GM18870 (cell line): Measurements from ENCODE around the gene ZNF584.

ENCODE experiments used
- ATAC-seq: cut with Tn5 transposase; IDR thresholded peaks from one replicate; pipeline ENCODE4 v1.9.1; 2021; ENCODE audit warnings: moderate library complexity; ENCODE audit not compliant: unreplicated experiment

Gene ZNF584

DNA sequence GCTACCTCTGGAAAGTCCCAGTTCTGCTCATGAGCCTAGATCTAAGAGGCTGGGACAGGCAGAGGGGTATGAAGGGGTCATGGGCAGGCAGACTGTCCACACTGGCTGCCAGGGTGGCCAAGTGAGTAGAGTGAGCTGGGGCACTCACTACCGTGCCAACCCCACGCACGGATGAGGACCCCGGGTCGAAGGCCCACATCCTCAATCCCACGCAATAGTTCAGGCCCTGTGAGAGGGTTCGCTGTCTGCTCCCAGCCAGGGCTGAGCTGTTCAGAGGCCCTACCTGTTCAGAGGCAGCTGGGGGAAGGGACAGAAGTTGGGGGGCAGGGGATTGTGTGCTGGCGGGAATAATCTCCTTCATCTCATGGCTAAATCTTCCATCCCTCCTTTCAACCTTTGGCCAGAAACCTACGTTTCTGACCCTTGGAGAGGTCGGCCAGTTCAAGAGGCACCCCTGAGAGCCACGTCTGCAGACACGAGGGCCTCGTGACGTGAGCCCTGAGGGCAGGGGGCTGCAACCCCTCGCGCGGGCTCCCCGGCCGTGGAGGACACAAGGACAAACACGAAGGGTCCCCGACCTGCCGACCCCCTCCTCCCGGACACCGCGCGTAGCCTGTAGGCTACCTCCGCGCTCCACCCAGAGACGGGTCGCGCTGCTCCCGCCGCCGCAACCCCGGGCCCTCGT, 22.4 kb upstream of the ZNF584 start:
- ATAC-seq: no peak

DNA sequence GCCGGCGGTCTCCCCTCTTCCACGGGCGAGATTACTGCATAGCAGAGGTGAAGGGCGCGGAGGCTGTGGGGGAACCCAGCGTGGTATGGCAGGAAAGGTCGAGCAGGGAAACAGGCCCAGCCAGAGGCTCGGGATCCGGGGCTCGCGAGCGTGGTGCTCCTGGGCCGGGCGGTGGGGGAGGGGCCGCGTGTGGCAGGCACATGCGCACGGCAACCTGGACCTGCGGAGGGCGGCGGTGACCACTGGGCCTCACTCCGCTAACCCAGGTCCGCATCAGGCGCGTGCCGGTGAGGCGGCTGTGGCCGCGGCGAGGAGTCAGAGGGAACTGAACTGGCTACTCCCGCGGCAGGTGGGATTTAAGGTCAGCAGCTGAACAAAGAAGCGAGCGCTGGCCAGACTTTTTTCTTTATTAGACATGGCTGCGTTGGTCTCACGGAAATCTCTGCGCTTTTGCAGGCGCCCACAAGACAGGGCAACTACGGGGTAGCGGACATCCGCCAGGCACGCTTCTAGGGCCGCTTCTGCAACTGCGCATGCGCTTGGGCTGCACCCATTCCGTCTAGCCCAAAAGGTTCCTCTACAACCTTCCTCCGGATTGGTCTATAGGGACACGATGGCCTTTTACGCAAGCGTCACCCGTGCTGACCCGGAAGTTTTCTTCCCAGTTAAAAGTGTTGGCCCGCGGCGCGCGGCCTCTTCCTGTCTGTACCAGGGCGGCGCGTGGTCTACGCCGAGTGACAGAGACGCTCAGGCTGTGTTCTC, 21.7 kb upstream of the ZNF584 start, which contains the start of gene RPS5:
RPS5 (plus strand) TSS at position 694 of the 762 bp plus-strand sequence. CDS start 869 bp downstream, outside the sequence.
- peak; percentile 82 for ATAC-seq

DNA sequence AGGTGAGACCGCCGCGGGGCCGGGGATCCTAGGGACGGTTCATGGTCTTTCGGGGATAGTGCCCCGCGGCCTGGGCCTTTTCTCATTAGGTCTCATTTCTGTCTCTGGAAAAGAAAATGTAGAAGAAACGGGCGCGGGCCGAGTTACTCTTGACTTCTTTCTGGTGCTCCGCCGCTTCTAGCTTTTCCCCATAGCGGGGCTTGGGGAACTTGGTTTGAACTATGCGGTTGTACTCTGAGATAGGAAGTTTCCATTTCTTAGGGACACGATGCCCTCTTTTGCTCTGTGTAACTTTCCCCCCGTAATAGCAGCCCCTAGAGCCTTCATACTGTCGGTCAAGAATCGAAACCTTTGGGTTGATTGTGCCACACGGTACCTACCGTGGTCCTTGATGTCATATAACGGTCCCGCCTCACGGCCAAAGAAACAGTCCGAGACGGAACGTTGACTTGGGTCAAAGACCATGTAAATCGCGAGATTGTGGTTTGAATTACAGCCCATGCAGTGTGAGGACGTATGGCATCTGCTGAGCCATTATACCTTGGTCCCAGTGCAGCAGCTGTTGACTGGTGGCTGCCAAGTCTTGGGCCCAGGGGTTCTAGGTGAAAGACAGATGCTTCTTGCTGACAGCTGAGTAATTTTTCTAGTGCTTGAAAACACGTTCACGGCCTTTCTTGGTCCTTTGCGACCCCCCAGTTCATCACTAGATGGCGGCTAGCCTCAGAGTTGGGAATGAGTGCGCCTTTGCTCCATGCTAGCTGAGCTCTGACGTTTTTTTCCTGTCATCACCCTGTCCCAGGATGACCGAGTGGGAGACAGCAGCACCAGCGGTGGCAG, 20.9 kb upstream of the ZNF584 start:
- no peak for ATAC-seq

DNA sequence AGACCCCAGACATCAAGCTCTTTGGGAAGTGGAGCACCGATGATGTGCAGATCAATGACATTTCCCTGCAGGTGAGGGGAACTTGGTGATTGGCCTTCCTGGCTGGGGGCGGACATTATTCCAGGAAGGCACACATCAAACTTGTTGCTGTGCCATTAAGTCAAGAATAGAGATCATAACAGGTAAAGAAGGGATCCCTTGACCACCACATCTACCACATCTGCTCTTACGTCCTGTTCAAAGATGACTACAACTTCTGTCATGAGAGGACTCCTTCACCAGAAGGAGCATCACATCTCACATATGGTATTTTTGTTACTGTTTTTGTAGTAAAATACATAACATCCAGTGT, 20.3 kb upstream of the ZNF584 start:
- ATAC-seq: no peak

DNA sequence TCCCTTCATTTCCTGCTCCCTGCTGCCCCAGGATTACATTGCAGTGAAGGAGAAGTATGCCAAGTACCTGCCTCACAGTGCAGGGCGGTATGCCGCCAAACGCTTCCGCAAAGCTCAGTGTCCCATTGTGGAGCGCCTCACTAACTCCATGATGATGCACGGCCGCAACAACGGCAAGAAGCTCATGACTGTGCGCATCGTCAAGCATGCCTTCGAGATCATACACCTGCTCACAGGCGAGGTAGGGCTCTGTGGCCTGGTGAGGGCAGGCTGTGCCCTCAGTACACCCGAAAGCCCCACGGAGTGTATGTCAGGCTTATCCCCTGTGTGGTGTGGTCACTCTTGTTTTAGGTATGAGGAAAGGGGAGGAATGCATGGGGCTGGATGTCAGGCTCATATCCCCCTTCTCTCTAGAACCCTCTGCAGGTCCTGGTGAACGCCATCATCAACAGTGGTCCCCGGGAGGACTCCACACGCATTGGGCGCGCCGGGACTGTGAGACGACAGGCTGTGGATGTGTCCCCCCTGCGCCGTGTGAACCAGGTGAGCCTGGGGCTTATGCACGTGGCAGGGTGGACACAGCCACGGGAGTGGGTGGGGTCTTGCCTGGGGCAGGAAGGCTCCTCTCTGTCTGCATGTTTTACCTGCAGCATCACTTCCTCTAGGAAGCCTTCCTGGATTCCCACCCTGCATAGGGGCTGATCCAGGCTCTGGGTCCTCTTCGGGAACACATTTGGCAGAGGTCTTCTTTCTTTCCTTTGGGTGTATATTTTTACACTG, 15.3 kb upstream of the ZNF584 start:
- ATAC-seq: no peak

DNA sequence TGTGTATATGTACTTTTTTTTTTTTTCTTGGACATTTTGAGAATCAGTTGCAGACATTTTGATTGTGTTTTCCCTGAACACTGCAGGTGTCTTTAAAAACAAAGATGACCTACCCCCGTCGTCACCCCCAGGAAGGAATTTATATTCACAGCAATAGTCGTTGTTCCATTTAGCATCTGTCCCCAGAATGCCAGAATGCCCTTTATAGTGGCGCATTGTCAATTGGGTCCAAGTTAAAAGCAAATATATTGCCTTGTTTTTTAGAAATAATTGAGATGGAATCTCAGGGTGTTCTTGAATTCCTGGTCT, 14.8 kb upstream of the ZNF584 start:
- no peak for ATAC-seq

DNA sequence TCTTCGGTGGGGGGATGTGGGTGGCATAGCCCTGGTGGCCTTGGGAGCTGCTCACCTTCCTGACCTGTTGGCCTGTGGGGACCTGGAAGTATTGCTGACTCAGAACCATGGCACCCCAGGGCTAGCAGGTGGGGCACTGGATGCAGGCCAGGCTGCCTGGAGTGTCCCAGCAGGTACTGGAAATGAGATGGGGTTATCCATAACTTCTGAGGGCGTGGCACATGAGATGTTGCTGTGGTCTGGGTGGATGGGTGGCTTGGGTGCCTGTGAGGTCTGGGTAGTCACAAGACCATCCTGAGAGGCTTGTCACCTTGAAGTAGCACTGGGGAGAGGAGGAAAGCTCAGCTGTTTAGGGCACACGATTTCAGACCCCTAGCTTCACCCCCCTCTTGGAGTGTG, 13.6 kb upstream of the ZNF584 start:
- no peak for ATAC-seq

DNA sequence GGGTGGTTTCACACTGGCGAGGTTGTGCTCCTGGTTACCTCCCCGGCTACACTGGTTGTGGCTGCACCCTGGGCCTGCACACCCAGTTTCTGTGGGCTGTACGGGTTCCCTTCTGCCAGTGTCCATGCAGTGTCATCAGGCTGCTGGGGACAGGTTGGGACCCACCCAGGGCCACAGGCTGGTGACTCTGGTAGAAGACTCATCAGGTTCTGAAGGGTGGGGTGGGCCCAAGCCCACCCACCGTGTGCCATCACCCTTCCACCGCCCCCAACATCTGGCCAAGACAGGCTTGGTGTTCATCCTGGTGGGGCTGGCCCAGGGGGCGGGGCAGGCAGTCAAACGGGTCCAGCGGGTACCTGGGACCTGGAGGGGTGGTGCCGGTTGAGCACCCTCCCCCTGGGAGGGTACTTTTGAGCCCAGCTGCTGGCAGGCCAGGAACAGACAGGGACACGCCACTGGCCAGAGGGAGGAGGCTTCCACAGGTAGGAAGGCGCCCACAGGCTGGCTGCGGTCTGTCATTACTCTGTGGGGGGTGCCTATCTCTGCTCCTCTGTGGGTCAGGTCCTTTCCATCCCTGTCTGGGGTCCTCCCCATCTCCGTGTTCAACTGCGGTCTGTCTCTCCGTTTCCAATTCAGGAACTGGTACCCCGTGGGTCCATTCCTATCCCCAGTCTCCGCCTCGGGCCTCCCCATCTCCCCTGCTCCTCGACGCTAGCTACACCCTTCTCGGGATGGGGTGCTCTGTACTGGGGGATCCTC, 13.1 kb upstream of the ZNF584 start, which contains the start of gene RNF225:
RNF225 (plus strand) TSS at position 437 of the 759 bp plus-strand sequence. CDS start 434 bp downstream, outside the sequence.
- ATAC-seq: no peak

DNA sequence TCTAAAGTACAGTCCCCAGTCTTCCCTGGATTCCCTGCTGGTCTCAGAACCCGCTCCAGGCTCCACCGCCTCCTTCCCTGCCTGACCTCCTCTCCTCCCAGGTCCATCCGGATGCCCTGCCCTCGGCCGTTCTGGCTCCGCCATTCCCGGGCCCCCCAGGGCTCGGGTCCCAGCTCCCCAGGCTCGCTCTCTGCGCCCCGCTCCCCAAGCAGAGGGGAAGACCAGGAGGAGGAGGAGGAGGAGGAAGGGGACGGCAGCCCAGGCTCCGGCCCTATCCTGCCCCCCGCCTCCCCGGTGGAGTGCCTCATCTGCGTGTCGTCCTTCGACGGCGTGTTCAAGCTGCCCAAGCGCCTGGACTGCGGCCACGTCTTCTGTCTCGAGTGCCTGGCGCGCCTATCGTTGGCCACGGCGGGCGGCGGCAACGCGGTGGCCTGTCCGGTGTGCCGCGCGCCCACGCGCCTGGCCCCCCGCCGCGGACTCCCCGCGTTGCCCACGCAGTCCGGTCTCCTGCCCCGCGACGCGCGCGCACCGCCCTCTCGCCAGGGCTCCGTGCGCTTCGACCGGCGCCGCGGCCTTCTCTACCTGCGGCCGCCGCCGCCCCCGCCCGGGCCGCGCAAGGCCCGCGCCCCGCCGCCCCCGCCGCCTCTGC, 12.3 kb upstream of the ZNF584 start:
- no peak for ATAC-seq

DNA sequence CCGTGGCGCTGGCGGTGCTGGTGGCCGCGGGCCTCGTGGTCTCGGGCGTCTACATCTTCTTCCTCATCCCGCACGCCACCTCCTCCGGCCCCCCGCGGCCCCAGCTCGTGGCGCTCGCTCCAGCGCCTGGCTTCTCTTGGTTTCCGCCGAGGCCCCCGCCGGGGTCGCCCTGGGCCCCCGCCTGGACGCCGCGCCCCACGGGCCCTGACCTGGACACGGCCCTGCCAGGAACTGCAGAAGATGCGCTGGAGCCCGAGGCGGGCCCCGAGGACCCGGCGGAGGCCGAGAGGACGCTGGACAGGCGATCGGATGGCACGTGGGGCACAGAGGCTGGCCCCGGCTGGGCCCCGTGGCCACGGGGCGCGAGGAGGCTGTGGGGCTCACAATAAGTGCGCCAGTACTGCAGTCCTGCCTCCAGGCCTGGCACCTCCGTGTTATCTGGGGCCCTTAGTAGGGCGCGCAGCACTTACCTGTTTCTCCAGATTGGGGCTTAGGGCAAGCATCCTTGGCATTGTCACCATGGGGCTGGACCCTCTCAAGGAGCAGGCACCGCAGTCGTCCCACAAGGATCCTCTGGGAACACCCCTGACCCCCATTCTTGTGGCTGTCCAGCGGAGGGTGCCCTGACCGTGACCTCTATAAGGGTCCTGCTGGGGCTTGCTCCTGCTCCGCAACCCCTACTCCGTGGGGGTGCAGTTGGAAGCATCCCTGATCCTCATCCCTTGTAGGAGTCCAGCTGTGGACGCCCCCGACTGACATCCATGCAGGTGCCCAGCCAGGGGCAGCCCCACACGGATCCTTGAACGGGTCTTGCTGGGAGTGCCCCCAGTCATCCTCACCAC, 11.5 kb upstream of the ZNF584 start:
- no peak for ATAC-seq

DNA sequence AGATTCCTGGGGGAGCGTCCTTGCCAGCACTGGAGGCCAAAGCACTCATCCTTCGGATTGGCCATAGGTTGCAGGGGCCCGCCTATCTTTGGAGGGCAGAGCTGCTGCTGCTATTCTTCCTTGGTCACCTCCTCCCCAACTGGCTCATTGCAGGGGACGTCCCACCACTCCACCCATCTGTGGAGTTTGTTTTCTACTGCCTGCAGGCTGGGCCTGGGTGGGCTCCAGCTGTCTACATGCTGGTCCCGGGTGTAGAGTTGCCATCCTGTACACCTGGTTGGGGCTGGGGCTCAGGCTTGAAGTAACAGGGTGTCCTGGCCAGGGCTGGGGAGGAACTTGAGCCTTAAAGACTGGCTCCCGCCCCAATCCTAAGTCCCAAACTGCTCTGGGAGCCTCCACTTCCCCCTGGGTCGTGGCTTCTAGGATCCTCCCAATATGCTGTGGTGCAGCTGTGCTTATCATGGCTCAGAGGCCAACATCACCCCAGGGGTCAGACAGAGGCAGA, 10.9 kb upstream of the ZNF584 start:
- ATAC-seq: no peak

DNA sequence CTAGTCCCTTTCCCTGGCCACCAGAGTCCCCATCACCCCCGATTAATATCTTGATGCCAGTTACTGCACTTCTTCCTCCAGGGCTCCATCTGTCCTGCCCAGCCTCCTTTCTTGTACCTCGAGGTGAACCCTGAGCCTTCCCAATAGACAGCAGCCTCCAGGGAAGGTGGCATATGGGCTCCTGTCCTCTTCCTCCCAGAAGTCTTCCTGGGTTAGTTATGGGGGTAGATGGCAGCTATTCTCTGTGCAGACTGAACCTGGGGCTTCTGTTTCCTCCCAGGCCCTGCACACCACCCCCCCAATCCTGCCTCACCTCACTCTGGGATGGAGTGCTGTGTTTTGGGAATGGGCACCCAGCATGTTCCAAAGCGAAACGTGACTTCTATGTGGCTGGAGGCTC, 10.4 kb upstream of the ZNF584 start:
- ATAC-seq: no peak

DNA sequence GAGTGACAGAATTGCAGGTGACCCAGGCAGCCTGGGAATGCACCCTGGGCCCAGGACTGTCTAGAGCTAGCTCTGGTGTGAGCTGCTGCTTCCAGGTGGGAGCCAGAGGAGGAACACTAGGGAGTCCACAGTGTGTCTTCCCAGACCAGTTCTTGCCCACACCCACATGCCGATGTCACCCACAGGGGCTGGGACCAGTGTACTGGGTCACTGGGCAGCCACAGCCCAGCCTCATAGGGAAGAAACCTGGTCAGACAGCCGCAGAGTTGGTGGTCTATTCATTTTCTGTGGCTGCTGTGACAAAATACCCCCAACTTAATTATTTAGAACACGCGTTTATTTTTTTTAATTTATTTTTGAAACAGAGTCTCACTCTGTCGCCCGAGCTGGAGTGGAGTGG, 9.9 kb upstream of the ZNF584 start:
- no peak for ATAC-seq

DNA sequence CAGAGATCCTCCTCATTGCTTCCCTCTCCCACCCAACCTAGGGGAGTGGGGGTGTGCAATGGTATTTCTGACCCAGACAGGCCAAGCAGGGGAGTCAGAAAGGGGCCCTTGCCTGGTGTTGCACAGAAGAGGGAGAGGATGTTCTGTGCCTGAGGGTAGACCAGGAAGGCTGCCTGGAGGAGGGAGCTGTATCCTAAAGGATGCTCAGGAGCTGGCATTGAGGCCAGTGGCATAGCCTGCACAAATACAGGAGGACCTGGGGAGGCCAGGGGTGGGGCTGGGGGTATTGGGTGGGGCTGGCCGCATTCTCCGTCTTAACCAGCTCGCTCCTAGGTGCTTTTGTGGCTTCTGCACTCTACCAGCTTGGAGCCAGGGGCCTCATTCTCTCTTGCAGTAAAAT, 8.5 kb upstream of the ZNF584 start:
- ATAC-seq: no peak

DNA sequence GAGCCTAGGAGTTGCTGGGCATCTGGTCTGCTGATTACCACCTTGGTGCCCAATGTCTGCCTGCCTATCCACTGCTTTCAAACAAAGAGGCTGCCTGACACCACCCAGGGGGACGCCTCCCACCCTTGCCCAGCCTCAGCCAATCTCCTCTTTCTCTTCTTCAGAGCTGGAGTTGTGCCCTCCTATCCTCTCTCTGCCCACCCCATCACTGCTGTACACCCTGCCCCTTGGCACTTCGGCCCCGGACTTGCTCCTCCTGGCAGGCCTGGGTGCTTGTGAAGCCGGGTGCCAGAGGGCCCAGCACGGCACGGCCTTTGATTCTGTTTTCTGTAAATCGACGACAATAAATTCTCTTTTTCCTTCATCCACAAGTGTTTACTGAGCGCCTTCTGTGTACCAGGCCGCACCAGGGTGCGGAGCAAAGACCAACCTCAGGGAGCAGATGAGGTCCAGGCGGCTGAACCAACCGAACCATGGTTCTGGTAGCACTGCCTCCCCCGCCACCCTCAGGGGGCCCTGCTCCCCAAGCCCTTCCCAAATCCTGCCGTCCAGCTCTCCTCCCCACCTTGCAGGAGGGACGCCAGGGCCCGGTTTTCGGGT, 8.0 kb upstream of the ZNF584 start:
- ATAC-seq: no peak

DNA sequence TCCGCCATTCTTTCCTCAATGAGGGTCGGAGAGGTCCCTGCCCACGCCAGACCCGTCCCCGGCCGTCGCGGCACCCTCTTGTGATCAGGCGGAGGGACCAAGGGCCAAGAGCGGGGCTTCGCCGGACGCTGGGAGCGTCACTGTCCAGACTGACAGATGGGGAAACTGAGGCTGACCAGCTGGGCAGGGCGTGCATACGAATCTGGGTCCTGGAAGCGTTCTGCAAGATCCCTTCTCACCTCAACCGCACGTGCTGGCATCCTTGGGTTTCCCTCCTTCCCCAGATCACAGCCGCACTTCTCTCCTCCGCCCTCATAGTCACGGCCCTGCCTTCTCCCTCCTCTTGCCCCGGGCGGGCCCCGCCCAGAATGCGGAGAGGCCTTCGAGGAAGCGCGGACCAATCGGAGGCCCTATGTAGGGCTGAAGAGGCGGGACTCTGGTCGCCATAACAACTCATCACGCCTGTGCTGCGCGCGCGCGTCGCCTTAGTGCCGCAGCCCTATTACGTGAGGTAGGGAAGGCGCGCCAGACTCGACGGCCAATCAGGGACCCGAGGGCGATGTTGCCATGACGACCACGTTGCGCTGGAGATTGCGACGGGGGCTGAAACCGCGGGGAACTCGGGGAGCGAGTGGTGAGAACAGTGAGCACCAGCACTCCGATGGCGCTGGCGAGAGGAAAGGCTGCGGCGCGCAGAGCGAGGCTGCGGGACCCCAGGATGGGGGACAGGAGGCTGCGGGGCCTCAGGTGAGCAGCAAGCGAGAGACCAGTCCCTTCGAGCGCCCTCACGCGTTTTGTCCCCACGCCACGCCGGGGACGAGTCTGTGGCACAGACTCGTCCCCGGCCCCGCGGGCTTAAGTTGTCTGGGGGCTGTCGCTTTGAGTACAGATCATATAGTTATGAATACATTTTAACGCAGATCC, 7.3 kb upstream of the ZNF584 start:
- peak; percentile 93 for ATAC-seq

DNA sequence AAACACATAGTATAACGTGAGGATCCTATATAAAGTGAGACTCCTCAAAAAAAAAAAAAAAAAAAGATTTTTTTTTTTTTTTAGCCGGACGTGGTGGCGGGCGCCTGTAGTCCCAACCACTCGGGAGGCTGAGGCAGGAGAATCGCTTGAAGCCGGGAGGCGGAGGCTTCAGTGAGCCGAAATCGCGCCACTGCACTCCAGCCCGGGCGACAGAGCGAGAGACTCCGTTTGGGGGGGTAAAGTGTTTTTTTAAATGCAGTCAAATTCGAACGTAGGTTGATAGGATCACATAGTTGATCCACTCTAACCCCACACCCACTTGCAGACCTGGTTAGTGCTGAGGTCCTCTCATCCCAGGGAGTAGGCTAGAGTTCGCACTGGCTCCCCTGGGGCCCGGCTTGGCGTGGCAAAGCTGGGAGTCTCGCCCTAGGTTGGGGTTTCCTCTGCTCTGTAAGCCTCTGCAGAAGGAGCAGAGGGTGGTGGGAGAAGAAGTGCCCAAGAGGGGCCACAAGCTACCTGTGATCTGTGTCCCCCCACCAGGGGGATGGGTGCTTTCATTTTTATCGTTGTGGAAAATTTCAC, 6.5 kb upstream of the ZNF584 start:
- no peak for ATAC-seq
